Testis (tissue), 3 donors: ENCODE results near the gene MAP1LC3A. TPM values are rescaled to one million over a fixed set of nuclear protein-coding genes. Genes with fewer than 3 reads are reported as not detected.

Source experiments
- DNase-seq: peaks from one replicate; pipeline ENCODE4 v3.0.0-alpha.2; 2019
- H3K27ac ChIP-seq, 2 donors: fragments of 200-600 bp; sonication (generic); one replicate each; pipeline ENCODE4 v1.5.1; 2019
- H3K27me3 ChIP-seq: fragments of 200-600 bp; sonication (generic); one replicate; pipeline ENCODE4 v1.5.1; 2019
- H3K36me3 ChIP-seq: fragments of 200-600 bp; sonication (generic); one replicate; pipeline ENCODE4 v1.5.1; 2017; ENCODE audit warnings: low read depth; ENCODE audit errors: missing control alignments
- H3K4me1 ChIP-seq: fragments of 200-600 bp; sonication (generic); one replicate; pipeline ENCODE4 v1.5.1; 2019
- H3K4me3 ChIP-seq, 2 donors: fragments of 200-600 bp; sonication (generic); one replicate each; pipeline ENCODE4 v1.5.1; 2017 to 2019
- H3K9me3 ChIP-seq: fragments of 200-600 bp; sonication (generic); one replicate; pipeline ENCODE4 v1.5.1; 2017
- POLR2A ChIP-seq: fragments of 450-650 bp; IDR thresholded peaks from one replicate; pipeline ENCODE4 v1.6.1; 2017; ENCODE audit warnings: antibody characterized with exemption, mild to moderate bottlenecking, moderate library complexity
- WGBS, 2 donors: methylation state at CpG; one replicate each; pipeline ENCODE4 v1.1.5; 2018; 5-methylcytosine and 5-hydroxymethylcytosine counted together
- intact Hi-C: fragments of 100-400 bp; cut with DNase I; formaldehyde crosslinking; loops from one replicate; pipeline ENCODE4 v1.15.1; 2023; ENCODE audit warnings: low total_unique reads
- polyA plus RNA-seq: library from polyadenylated mRNA; stranded (reverse); fragments of 350-450 nt; fragmentation: Illumina TruSeq; extraction: RNeasy Lipid Tissue Mini Kit (QIAGEN cat#74804); gene quantifications from one replicate; pipeline ENCODE4 v1.2.3, GENCODE V29; 2014; ENCODE audit warnings: low read depth, low replicate concordance; ENCODE audit not compliant: insufficient read depth
- total RNA-seq, 2 donors: library from RNA; depleted of rRNA; stranded (reverse); fragments of >200 nt; gene quantifications; one replicate each; pipeline ENCODE4 v1.2.3, GENCODE V29; 2016
- TF ChIP-seq, protein P1 (sequence below), 3 experiments: fragments of 450-650 bp in 2 of 3; fragments of 200-600 bp in 1 of 3; sonication (generic) in 1 of 3; IDR thresholded peaks; one replicate each; pipeline ENCODE4 v1.5.1; 2016 to 2019; ENCODE audit warnings: antibody characterized with exemption in 3 of 3, mild to moderate bottlenecking in 2 of 3, moderate library complexity in 1 of 3

MAP1LC3A gene
- total and polyA plus RNA-seq, 3 donors from 2014 or later: 62.9 to 104 (median 100.0) TPM

GRCh38 chr20:34525709-34526416 lies 32.7 kb upstream of the MAP1LC3A start:
- WGBS, 2 donors: 31 to 34% methylated on average over 8 to 14 of the region's 14 CpGs
- H3K4me1 ChIP-seq: peaks cover 48% of the 10 kb centered on the region

GRCh38 chr20:34526466-34526865 lies 32.1 kb upstream of the MAP1LC3A start:
- no peak overlapping the region for H3K4me3 ChIP-seq
- peak overlapping the region; percentile 42 to 78 for H3K27ac ChIP-seq
- no peak for TF ChIP-seq POLR2A
- TF ChIP-seq, protein P1, sequence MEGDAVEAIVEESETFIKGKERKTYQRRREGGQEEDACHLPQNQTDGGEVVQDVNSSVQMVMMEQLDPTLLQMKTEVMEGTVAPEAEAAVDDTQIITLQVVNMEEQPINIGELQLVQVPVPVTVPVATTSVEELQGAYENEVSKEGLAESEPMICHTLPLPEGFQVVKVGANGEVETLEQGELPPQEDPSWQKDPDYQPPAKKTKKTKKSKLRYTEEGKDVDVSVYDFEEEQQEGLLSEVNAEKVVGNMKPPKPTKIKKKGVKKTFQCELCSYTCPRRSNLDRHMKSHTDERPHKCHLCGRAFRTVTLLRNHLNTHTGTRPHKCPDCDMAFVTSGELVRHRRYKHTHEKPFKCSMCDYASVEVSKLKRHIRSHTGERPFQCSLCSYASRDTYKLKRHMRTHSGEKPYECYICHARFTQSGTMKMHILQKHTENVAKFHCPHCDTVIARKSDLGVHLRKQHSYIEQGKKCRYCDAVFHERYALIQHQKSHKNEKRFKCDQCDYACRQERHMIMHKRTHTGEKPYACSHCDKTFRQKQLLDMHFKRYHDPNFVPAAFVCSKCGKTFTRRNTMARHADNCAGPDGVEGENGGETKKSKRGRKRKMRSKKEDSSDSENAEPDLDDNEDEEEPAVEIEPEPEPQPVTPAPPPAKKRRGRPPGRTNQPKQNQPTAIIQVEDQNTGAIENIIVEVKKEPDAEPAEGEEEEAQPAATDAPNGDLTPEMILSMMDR (IDR thresholded peaks at IDR 0.05): no peak
- intact Hi-C loops: no loop called here
- DNase-seq: no peak
- peaks cover 48% of the 10 kb centered on the region for H3K4me1 ChIP-seq
- no peaks in the 10 kb centered on the region for H3K36me3 ChIP-seq
- no peaks in the 10 kb centered on the region for H3K9me3 ChIP-seq
- 71 to 77% methylated on average over 5 of the region's 5 CpGs for WGBS, 2 donors
- H3K27me3 ChIP-seq: no peaks in the 10 kb centered on the region

More at GRCh38 chr20:34525709-34526416, 32.7 kb upstream of the MAP1LC3A start:
- intact Hi-C loops: no loop called here
- Histone ChIP-seq H3K4me3 (no peak overlapping the region), H3K9me3 (no peaks in the 10 kb centered on the region), H3K27me3 (no peaks in the 10 kb centered on the region), H3K36me3 (no peaks in the 10 kb centered on the region), H3K27ac (peak overlapping the region; percentile 52 to 78)
- TF ChIP-seq POLR2A: no peak
- TF ChIP-seq, protein P1 (IDR thresholded peaks at IDR 0.05): no peak
- DNase-seq: peak; percentile 87

DNA sequence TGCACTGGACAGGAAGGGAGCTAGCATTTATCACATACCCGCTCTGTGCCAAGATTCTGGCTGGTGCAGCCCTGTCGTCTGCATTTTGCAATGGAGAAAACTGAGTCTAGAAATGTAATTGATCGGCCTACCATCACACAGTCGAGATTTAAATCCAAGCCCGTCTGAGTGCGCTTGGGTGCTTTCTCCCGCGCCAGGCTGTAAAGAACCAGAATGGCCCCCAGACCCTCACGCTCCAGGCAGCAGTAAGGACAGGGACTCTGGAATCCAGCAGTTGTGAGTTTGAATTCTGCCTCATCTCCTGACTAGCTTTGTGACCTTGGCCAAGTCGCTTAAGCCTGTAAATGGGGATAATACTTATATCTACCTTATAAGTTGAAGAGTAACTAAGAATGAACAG lies 31.5 kb upstream of the MAP1LC3A start:
- TF ChIP-seq, protein P1 (IDR thresholded peaks at IDR 0.05): no peak
- no peak for TF ChIP-seq POLR2A
- Histone ChIP-seq H3K9me3 (no peaks in the 10 kb centered on the region), H3K27me3 (no peaks in the 10 kb centered on the region), H3K36me3 (no peaks in the 10 kb centered on the region), H3K4me1 (peaks cover 48% of the 10 kb centered on the region), H3K27ac (peak overlapping the region; percentile 11 to 78), H3K4me3 (no peak overlapping the region)
- intact Hi-C loops: no loop called here
- peak; percentile 6 for DNase-seq
- 85 to 96% methylated on average over 10 of the region's 10 CpGs for WGBS, 2 donors

- DNase-seq: peak; percentile 93
- Histone ChIP-seq H3K27me3 (no peaks in the 10 kb centered on the region), H3K4me1 (peaks cover 52% of the 10 kb centered on the region), H3K36me3 (no peaks in the 10 kb centered on the region), H3K4me3 (no peak overlapping the region), H3K9me3 (no peaks in the 10 kb centered on the region), H3K27ac (peak overlapping the region; percentile 55 to 61)
- TF ChIP-seq, protein P1 (IDR thresholded peaks at IDR 0.05): no peak
- TF ChIP-seq POLR2A: no peak
- intact Hi-C loops: no loop called here
- 53 to 79% methylated on average over 5 of the region's 5 CpGs for WGBS, 2 donors
Measured at GRCh38 chr20:34528921-34529297, 29.6 kb upstream of the MAP1LC3A start.

GRCh38 chr20:34529742-34530141 lies 28.8 kb upstream of the MAP1LC3A start:
- H3K4me3 ChIP-seq: no peak overlapping the region

More at GRCh38 chr20:34529742-34530141, 28.8 kb upstream of the MAP1LC3A start:
- TF ChIP-seq, protein P1 (IDR thresholded peaks at IDR 0.05): no peak
- TF ChIP-seq POLR2A: no peak
- no peaks in the 10 kb centered on the region for H3K27me3 ChIP-seq
- peaks cover 52% of the 10 kb centered on the region for H3K4me1 ChIP-seq
- WGBS, 2 donors: 39 to 69% methylated on average over 2 to 3 of the region's 3 CpGs
- intact Hi-C loops: no loop called here
- no peaks in the 10 kb centered on the region for H3K36me3 ChIP-seq
- no peaks in the 10 kb centered on the region for H3K9me3 ChIP-seq
- H3K27ac ChIP-seq: peak overlapping the region; percentile 55 to 61
- DNase-seq: peak; percentile 30
